UCSD-AML1 (cell line): ENCODE data around the gene ST6GALNAC2.
"Not testable (repeated sequence)": the region's sequence is repeated elsewhere in the genome, so short reads cannot be mapped to it uniquely, and the experiment has no call there.

Source experiments
- DNase-seq: peaks from one replicate; lab custom pipeline; 2025; ENCODE audit not compliant: unreplicated experiment; lab: John Stamatoyannopoulos, UW

The ST6GALNAC2 gene

DNA sequence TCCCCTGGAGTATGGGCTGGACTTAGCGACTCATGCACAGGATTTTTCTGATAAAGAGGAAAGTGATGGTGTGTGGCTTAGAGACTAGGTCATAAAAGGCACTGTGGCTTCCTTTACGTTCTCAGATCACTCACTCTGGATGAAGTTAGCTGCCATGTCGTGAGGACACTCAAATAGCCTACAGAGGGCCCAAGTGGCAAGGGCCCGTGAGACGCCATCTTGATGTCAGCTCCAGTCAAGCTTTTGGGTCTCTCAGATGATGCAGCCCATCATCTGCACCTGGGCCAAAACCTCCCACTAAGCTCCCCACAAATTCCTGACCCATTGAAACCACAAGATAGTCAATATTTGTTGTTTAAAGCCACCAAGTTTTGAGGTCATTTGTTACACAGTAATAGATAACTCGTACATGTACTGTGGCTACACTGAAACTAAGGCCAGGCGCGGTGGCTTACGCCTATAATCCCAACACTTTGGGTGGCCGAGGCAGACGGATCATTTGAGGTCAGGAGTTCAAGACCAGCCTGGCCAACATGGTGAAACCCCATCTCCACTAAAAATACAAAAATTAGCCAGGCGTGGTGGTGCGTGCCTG lies 14.7 kb downstream of the ST6GALNAC2 start:
- DNase-seq = no peak

GRCh38 chr17:76570457-76570856 lies 15.2 kb downstream of the ST6GALNAC2 start:
- no peak for DNase-seq

GRCh38 chr17:76569607-76570279 lies 15.9 kb downstream of the ST6GALNAC2 start:
- DNase-seq = no peak

DNA sequence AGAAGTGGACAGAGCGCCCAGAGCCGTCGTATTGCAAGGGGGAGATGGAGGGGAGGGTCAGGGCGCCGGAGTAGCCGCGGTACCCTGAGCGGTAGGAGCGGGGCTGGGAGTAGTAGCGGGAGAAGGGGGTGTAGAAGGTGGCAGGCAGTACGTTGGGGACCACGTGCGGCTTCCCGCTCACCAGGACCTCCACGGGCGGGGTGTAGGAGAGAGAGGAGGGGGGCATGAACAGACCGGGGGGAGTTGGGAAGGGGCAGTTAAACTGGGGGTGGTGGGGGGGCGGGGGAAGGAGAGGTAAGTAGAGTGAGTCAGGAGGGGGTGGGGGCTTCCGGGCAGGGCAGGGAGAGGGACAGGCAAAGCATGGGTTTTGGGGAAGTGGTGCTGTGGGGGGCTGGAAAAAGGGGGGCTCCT lies 16.8 kb downstream of the ST6GALNAC2 start:
- DNase-seq = no peak

- DNase-seq = no peak
These were observed 17.8 kb downstream of the ST6GALNAC2 start for GRCh38 chr17:76567634-76568432.

DNA sequence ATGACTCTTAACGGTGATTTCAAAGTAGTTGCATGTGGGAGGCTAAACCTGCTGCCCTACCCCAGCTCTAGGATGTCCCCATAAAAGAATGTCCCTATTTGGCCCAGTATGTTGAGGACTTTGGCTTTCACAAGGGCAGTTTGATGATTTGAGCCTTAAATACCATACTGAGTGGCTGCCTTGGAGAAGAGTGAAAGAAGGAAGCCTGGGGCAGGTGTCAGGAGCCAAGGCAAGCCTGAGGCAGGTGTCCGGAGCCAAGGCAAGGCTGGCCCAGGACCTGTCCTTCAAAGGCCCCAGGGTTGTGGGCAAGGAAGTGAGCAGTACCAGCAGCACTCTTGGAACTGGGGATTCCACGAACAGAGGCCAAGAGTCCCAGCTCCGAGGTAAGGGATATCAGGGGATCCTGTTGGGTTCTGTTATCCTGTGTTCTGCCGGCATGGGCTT lies 18.6 kb downstream of the ST6GALNAC2 start:
- DNase-seq = no peak

- no peak for DNase-seq
These were observed 19.1 kb downstream of the ST6GALNAC2 start for GRCh38 chr17:76566613-76566943.

DNA sequence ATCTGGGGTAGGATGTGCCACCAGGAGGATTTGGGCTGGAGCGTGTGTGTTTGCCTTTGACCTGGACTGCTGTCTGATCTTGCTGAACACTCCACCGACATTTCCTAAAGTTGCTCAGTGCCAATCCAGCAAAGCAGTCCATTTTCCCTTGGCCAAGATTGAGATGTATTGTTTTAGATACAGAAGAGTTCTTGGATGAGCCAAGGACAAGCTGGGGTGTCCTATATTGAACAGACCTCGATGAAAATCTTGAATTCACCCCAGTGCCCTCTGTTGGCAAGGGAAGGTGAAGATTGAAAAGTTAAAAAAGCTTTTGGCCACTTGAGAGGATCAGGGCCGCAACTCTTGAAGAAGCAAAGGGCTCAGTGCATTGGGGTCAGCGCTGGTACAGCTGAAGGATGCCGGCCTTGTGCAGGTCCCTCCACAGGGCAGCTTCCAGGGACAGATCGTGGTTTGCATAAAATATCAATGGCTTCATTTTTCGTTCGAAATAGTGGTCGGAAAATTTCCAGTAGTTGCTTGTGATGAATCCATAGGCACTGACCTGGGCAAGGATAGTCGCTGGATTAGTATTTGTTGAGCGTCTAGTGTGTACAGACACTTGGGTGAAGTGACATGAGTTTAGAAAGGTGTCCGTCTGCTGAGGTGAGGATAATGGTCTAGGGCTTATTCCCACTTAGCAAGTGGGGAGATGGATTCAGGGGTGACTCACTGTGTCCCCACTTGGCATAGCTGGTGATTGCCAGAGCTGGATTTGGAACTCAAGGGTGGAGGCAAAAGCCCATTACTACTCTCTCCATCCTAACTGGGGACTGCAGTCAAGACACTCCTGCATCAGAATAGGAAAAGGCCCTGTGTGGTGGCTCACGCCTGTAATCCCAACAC lies 19.7 kb downstream of the ST6GALNAC2 start:
- DNase-seq = no peak

DNA sequence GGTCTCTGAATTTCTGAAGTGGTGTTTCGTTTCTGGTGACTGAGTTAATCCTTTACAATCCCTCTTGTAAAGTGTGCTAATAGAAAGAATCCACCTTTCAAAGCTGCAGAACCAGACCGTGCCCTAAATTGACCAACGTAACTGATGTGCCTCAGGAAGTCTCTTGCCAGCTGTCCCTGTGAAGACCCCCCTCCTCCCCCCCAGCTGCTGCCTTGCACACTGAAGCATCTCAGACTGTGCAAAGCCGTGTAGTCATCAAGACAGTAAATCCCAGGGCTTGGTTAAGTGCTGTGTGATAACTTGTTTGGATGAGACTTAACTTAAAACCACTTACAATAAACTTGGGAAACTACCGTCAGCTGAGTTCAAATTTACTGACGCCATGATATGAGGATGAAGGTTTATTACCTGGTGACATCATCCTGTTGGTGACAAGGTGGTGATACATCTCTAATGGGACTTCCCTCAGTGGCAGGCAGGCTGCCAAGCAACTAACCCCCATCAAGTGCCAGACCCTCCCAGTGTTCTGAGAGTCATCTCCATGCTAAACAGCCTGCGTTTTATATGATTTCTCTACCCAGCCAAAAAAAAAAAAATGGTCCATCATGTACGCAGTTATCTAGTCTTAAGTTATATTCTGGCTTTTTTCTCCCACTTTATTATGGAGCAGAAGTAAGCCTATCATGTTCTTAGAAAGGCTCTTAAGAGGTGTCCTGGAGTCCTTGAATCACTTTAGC lies 20.5 kb downstream of the ST6GALNAC2 start:
- DNase-seq = not testable (repeated sequence)

DNA sequence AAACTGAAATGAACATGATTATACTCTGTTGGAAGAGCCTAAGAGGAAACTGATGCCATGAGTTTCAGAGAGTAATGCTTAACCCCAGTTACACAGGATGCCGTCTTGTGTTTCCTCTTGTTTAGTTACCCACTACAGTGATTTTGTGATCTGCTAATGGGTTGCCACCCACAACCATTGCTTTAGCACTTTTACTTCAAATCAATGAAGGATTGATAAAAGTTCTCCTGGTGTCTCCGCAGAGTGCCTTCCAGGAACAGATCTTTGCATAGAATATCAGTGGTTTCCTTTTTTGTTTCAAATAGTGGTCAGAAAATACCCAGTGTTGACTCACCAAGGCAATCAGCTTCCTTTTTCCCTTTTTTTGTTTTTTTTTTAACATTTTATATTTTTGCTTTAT lies 22.3 kb downstream of the ST6GALNAC2 start:
- DNase-seq = not testable (repeated sequence)

DNA sequence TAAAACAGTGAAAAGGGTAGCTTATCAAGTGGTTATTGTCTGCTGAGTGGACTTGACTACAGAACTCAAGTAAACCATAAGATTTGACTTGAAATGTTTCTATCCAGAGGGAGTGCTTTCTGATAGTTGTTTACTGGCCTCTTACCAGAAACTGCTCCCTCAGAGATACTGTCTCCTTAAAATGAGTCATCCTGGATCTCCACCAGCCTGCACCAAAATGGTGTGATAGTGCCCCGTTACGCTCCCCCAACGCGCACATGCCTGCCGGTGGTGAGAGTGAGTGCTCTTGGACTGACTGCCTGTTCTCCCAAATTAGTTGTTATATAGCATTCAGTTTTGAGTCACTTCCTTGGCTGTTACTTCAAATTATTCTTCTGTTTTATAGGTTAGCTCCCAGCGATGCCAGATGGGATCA lies 22.9 kb downstream of the ST6GALNAC2 start:
- DNase-seq = no peak

- DNase-seq = no peak
These were observed 23.8 kb downstream of the ST6GALNAC2 start for GRCh38 chr17:76561799-76562268.

DNA sequence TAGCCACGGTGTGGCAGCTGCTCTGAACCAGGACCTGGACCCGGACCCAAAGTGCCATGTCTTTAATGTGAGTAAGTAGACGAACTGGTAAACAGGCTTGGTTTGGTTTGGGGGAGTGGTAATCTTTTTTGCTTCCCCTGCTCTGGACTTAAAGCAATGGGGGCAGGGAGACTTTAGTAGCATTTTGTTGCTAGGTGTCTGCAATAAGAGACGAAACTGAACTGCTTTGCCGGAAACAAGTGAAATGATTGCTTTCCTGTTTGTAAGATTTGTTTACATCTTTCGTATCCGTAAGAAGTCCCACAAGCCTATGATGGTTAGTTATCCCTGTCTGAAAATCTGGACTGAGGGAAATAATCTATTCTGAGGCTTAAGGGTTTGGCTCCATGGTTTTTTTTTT lies 24.3 kb downstream of the ST6GALNAC2 start:
- no peak for DNase-seq

GRCh38 chr17:76560877-76561221 lies 24.8 kb downstream of the ST6GALNAC2 start:
- no peak for DNase-seq

DNA sequence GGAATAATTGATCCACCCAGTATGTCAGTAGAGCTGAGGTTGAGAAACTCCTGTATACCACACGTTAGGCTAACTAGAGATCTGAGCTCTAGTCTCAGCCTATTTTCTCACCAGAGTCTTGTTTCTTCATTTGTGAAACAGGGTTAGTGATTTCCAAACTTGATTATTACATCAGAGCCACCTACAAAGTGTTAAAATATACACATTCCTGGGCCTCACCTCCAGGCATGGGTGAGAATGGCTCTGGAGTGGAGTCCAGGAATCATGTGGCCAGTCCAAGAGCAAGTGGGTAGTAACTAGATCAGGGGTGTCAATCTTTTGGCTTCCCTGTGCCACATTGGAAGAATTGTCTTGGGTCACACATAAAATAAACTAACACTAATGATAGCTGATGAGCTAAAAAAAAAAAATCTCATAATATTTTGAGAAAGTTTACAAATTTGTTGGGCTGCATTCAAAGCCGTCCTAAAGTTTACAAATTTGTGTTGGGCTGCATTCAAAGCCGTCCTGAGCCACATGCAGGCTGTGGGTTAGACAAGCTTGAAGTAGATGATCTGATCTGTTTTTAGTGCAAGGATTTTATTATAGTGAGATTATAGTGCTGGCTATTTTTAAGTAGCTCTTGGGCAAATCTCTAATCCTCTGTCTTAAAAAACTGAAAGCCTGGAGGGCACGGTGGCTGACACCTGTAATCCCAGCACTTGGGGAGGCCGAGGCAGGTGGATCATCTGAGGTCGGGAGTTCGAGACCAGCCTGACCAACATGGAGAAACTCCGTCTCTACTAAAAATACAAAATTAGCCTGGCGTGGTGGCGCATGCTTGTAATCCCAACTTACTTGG lies 25.4 kb downstream of the ST6GALNAC2 start:
- DNase-seq = no peak

DNA sequence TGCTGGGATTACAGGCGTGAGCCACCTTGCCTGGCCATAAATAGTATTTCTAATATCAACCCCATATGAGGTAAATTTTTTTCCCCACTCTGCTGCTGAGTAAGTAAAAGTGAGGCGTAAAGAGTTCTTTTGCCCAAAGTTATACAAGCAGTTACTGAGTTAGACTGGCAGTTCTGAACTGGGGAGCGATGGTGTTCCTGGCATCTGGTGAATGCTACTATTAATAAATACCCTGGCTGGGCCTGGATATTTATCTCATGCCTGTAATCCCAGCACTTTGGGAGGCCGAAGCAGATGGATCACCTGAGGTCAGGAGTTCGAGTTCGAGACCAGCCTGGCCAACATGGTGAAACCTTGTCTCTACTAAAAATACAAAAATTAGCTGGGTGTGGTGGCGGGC lies 26.2 kb downstream of the ST6GALNAC2 start:
- not testable (repeated sequence) for DNase-seq

GRCh38 chr17:76558198-76559095 lies 27.2 kb downstream of the ST6GALNAC2 start:
- DNase-seq = no peak

- peak; percentile 93 for DNase-seq
These were observed 28.1 kb downstream of the ST6GALNAC2 start for GRCh38 chr17:76557368-76558197.
